RKO (cell line): Measurements from ENCODE around the gene PKDREJ.
"Not testable (repeated sequence)": the region's sequence is repeated elsewhere in the genome, so short reads cannot be mapped to it uniquely, and the experiment has no call there.

Source experiments
- DNase-seq: peaks from one replicate; pipeline ENCODE4 v3.0.0-alpha.2; 2016; ENCODE audit warnings: low spot score

Gene PKDREJ

DNA sequence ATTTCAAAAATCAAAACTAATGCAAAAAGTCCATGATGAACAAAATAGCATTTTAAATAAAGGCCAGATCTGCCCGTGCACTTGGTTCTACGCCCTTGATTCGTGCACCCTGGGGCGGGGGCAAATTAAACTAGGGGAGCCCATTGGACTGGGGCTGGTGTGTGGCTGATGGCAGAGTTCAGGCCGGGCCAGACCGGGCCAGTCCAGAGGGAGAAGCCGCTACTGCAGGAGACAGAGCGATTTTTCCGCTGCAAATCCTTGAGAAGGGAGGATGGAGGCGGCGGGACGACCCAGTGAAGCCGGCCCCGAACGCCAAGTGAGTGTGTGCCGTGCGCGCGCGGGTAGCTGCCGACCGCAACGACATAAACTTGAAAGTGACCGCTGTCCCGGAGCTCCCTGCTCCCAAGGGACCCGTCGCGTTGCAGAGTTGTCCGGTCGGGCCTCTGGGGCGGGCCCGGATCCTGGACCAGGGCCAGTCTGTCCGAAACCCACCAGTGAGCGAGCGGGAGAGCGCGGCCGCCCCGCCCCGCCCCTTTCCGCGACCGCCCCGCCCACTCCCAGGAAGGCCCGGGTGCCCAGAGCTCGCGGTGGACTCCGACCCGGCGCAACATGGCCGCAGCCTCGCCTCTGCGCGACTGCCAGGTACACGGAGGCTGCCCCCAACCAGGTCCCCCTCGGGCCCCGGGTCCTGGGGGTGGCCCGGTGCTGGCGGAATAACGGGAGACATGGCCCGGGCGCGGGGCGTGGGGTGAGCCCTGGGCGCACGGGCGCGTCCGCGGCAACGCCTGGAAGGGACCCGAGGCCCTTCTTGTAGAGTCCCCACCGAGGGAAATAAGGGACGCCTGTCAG lies 4.5 kb upstream of the PKDREJ start, which contains the start of gene TTC38:
Gene TTC38, plus strand, starts transcription at position 578 of the 849 bp plus-strand sequence. Its CDS starts 32 bp downstream, at position 610.
- peak; percentile 84 for DNase-seq

DNA sequence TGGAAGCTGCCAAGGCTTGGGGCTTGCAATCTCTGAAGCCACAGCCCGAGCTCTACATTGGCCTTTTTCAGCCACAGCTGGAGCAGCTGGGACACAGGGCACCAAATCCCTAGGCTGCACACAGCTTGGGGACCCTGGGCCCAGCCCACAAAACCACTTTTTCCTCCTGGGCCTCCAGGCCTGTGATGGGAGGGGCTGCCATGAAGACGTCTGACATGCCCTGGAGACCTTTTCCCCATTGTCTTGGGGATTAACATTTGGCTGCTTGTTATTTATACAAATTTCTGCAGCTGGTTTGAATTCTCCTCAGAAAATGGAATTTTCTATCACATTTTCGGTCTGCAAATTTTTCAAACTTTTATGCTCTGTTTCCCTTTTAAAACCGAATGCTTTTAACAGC lies 2.5 kb upstream of the PKDREJ start:
- DNase-seq = not testable (repeated sequence)

DNA sequence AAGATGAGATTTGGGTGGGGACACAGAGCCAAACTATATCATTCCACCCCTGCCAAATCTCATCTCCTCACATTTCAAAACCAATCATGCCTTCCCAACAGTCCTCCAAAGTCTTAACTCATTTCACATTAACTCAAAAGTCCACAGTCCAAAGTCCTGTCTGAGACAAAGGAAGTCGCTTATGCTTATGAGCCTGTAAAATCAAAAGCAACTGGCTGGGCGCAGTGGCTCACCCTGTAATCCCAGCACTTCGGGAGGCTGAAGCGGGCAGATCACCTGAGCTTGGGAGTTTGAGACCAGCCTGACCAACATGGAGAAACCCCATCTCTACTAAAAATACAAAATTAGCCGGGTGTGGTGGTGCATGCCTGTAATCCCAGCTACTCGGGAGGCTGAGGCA lies 1.4 kb upstream of the PKDREJ start:
- DNase-seq = not testable (repeated sequence)

DNA sequence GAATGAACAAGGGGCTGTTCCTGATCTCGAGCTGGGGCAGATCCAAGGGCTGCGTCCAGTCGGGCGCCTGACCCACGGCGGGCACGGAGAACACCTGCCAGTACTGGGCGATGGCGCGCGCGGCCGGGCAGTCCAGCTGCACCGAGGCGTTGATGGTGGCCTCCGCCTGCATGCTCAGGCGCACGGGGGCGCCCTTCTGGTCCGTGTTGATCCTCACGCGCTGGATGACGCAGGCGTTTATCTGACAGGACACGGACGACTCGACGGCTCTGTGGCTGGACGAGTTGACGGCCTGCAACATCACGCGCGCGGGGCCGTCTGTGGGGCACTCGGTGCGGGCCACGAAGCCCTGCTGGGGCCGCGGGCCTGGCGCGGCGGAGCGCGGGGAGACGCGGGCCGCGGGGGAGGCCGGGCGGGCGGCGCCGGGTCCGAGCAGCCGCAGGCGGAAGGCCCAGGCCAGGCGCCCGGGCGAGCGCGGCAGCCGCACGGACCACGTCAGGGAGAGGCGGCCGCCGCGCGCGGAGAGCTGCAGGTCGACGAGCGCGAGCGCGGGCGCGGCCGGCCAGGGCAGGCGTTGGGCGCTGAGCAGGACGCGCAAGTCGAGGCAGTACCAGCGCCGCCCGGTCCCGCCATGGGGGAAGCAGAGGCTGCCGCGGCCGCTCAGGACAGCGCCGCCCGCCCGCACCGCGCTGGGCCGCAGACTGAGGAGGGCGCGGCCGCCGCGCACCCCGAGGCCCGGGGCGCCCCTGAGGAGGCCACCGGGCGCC lies 511 bp downstream of the PKDREJ start:
- DNase-seq = no peak

DNA sequence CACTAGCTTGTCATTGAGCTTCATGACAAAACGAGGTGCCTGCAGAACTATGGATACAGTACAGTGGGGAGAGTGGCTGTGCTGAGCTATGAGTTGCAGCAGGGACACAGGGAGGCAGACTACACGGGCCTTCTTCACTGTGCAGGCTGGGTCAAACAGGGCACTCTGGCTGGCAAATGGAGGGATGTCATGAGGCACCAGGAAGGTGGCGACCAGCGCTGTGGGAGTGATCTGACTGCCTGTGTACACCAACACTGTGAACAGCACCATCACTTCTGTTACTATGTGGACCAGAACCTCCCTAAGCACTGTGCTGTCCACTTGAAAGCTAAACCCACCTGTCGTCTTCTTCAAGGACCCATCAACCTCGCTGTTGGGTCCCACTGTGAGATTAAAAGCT lies 3.1 kb downstream of the PKDREJ start:
- no peak for DNase-seq

DNA sequence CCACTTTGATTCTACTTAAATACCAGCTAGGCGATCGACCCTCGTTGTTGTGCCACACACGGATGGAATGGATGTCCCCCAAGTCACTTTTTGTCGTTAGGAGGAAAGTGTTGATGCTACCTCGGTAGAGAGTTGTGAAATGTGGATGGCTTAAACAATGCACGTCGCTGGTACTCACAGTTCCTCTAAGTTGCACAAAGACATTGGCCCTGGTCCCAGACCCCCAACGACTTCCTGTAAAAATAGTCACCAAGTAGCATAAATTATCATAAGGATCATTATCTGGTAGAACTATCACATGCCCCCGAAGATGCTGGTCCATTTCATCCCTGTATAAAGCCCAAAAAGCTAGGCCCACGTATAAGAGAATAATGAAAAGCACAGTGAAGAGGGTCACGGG lies 3.8 kb downstream of the PKDREJ start:
- no peak for DNase-seq

DNA sequence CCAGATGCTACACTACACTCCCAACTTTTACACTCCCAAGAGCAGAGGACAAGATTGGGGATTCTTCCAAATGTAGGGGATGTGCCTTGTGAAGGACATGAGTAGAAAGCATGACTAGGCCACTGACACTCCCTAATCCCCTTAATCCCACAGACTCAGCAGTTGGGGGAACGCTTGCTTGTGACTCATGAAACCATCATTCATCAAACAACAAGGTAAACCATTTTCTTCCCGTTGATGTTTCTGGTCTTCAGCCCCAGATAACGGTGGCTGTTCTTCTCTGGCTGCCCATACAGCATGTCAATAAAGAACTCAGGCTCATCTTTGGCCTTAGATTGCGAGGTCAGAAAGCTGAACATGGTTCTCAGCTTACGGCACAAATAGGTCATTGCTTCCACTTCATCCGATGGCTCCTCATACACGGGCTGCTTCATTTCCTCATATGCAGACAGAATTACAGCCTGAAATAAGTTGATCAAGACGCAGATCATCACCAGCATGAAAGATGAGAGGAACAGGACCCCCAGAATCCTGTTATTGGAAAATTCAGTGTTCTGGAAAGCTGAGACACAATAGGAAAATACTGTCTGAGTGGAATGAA lies 6.7 kb downstream of the PKDREJ start:
- DNase-seq = peak; percentile 87

DNA sequence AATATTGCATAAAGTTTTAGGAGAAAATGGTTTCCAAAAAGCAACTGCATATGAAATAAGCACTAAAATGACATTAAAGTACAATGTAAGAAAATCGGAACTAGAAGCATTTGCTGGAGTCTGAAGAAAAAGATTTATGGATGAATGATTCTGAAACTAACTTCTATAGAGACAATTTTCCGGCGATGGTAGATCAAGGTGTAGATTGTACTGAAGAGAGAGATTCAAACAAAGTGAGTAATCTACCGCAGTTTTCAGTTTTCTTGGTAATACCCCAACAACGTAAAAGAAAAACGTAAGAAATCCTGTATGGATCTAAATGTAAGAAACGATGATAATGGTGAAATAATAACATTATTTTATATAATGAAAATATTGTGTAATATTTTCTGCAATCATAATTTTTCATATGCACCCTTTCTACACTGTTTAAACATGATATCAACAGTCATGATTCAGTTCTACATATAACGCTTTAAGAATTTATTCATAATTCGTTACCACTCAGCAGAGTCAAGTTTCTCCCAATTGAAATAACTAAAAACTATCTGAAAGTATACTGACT lies 11.2 kb downstream of the PKDREJ start:
- DNase-seq = peak; percentile 32

DNA sequence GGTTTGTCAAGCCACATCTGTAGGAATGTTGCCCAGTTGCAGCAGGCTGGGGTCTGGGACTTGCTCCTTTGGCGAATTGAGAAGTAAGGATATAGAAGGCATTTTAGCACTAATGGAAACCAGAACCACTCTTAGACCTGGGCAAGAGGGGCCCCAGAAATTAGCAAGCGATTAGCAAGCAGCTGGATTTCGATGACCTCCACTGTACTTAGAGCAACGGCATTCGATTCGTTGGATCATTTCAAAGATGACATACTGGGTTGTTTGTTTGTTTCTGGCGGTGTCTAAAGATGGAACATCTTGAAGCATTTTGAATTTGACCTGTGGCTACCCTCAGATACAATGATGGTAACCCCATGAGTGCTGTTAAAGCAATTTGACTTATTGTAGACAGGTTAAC lies 11.9 kb downstream of the PKDREJ start:
- DNase-seq = peak; percentile 62

DNA sequence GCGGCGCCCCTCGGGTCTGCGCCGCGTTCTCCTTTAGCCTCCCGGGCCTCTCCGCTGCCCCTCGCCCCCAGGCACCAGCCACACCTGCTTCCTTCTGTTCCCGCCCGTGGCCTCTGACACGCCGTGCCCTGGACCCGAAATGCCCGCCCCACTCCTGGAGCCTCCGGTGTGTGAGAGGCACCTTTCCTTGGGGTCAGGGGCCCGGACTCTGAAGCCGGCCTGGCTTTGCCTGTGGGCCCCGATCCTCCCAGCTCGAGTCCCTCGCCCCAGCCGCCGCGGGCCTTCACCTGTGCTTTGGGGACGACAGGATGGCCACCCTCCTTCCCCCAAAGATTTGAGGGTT lies 12.4 kb downstream of the PKDREJ start:
- DNase-seq = peak; percentile 4

DNA sequence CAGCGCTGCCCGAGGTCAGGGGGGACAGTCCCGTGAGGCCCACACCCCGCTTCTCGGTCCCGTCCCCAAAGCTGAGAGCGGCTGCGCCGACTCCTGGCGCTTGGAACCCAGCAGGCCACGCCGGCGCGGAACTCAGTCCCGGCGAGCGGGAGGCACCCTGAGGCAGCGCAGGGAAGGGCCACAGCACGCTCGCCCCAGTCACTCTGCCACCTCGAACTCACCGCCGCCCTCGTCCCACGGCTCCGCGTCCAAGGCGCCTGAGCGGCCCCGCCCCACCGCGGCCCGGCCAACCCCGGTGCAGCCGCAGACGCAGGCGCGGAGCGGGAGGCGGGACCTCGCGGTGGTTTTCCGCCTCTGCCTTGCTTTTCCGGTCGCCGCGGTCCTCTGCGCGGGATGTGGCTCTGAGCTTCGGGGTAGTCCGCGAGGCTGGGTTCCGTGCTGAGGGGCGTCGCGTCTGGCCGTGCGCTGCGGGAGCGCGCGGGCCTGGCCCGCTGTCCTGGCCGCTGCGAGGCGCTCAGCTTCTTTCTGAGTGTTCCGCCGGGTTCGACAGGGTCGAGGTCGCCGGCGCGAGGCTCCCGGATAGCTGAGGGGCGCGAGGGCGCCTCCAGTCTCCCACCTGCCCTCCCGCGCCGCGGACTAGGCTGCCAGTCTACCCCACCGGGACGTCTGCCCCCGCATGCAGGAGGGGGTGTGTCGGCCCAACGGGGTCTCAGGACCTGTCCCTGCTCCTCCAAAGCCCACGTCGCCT lies 12.9 kb downstream of the PKDREJ start, which contains the start of gene CDPF1:
Gene CDPF1, minus strand, starts transcription at position 259 of the 748 bp plus-strand sequence. CDS start 2,009 bp downstream, outside the sequence.
- peak; percentile 86 for DNase-seq

DNA sequence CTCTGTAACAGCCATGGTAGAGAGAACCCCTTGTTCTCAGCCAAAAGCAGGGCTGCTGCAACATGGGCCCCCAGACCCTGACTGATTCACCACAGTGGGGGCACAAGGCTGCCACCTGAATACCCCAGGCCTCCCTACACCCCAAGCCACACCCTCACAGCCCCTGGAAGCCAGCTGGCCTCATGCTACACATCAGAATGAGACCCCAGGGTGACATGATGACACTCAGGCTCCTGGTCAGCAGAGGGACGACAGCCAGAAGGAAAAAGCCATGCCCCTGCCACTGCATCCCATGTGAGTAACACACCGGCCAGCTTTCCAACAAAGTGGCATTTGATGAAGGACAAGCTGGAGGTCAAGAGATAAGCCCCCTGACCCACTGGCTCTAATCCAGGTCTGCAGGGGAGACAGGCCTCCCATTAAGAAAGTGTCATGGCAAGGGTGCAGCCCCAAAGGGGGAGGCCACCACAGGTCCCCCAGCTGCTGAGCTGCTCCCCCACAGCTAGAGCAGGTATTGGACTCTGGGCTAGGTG lies 15.6 kb downstream of the PKDREJ start:
- no peak for DNase-seq

DNA sequence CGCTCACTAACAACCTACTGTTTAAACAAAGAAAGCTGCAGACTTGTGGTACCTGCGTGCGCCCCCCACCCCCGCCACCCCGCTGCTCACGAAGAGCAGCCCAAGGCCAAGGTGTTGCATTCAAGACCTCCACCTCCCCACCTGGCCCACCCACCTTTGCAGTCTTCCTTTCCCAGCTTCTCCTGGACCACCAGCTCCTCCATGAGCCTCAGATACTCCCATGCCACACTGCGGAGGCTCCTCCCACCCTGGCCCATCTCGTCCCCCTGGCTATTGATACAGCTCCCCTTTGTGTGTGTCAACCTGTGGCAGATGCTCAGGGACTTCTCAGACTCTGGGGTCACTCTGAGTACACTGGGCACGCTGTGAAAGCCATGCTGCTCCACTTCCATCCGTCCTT lies 17.0 kb downstream of the PKDREJ start:
- DNase-seq = no peak

DNA sequence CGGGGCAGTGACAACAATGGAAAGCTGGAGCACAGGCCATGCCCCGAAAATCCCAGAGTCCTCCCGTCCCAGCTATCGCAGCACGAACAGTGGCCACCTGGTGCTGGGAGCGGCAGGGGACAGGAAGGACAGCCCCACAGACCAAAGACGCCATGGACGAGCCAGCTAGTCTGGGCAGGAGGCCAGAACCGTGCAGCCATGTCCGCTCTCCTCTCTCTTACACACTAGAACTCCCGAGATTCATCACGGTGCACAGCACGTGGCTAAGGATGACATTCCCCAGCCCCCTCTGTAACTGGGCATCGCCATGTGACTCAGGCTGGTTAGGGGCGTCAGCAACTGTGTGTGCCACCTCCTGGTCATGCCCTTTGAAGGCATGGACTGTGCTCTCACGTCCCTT lies 17.6 kb downstream of the PKDREJ start:
- DNase-seq = no peak

DNA sequence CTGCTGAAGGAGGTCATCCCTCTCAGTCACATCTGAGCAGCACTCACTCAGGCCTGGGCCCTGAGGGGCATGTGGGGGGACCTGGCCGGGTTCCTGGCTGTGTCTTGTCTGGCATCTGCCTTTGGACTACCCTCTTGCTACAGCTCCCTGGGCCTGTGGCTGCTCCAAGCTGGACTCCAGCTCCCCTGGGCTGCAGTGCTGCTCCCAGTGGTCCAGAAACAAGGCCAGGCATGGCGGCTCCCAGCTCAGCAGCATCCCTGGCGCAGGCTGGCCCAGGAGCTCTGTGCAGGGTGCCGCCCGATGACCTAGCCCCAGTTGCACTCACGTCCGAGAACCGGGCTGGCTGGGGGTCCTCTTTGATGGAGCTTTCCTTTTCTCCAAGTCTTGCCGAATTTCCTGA lies 18.4 kb downstream of the PKDREJ start:
- no peak for DNase-seq

DNA sequence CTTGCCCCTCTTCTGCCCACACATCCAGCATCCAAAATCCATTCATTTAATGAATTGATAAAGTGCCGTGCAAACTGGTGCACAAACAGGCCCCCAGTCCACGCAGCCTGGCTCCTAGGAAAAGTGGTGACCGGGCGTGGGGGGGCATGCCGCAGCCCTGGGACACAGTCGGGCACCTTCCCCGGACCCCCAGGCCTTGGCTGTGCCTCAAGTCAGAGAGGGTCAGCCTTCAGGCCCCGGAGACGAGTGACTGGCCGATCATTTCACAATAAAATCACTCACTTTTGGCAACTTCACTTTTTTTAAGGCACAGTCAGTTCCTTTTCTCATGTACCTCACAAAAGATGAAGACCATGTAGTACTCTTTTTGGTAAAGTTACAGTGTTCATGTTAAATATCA lies 21.1 kb downstream of the PKDREJ start:
- no peak for DNase-seq

DNA sequence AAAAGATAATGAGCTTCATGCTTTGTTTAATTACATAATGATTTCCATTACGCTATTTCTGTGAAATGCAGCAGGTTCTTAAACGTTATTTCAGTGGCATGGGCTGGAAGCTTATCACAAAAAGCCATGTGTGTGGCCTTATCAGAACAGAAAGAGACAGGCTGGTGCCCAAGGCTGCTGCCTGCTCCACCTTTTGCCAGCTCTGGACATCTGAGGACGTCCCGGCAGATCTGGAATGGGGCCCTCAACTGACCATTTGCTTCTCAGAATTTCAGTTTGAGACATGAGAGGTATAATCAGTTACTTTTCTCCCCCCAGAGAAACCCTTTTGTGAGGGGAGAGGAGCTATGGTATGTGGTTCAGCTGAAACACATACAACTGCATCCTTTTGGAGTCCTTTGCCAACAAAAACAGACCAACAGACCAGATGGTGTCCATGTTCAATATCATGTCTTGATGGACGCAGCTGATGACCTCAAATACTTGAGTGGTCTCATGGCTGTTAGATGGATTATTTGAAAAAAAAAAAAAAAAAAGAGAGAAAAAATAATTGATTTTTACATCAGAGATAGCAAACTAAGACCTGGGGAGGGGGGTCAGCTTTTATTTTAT lies 21.6 kb downstream of the PKDREJ start:
- no peak for DNase-seq

DNA sequence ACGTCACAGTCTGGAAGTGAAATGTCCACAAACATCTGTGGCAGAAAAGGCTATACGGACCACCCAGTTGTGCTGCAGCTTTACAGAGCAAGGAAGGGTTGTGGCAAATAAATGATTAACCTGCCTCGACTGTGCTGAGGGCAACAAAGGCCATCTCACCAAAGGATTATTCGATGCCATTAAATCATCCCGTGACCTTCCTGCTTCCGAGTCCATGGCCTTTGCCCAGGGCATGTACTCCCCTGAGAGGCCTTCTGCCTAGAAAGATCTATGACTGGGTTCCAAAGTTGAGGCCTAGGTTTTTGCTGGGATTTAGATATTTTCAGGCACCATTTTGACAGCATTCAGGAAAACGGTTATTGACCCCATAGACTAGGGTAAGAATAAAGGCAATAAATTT lies 22.2 kb downstream of the PKDREJ start:
- no peak for DNase-seq

DNA sequence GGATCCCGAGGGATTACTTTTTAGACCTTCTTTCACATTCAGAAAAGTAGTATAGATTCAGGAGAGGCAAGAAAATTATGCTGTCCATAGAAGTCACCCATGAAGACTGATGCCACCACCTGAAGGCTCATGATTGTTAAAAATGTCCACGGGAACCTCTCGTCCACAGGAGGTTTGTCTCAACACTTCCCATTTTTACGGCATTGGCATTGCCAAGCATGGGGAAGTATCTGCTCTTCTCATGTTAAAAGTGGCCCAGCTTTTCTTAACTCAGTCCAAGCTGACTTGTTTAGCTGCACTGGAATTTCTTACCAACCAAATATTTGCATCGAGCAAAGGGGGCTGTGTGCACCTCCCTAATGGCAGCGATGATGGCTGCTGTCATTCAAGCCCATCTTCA lies 22.6 kb downstream of the PKDREJ start:
- DNase-seq = no peak

DNA sequence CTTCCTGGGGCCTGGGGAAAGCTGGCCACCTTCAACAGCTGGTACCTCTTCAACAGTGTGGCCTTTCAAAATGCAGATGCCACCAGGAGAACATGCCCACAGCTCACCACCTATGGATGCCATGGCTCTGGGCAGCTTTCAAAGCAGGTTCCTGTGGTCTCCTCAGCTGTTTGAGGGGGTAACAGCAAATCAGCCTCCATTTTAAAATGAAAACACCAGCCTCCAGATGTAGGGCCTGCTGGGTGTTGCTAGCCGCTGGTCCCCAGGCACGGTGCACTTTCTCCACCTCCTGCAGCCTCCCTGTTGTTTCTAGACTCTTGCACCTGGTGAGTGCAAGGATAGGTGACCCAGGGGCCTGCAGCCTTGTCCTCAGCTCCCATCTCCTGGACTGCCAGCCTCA lies 23.1 kb downstream of the PKDREJ start:
- DNase-seq = no peak
